GM12878 (cell line): ENCODE measurements around the gene GLS.

Source experiments
- BMI1 ChIP-seq: fragments of 450-650 bp; IDR thresholded peaks from 2 replicates; pipeline ENCODE4 v1.6.1; 2016; ENCODE audit warnings: mild to moderate bottlenecking, moderate library complexity, borderline replicate concordance
- EED ChIP-seq: sonication (generic); IDR thresholded peaks from 2 replicates; pipeline ENCODE4 v1.6.1; 2016; ENCODE audit warnings: antibody characterized with exemption, low read depth
- EP300 ChIP-seq, 2 experiments: fragments of 150-350 bp in 1 of 2; IDR thresholded peaks; 2 replicates each; pipeline ENCODE4 v1.6.1; 2011 to 2012; ENCODE audit warnings: low read depth in 2 of 2, low read length in 2 of 2, borderline replicate concordance in 1 of 2, improper control_type of control experiment in 1 of 2, inconsistent platforms in 1 of 2; ENCODE audit not compliant: control insufficient read depth in 1 of 2
- MTA2 ChIP-seq: fragments of 450-650 bp; IDR thresholded peaks from 2 replicates; pipeline ENCODE4 v1.6.1; 2016; ENCODE audit warnings: low read depth, mild to moderate bottlenecking, moderate library complexity
- POLR2AphosphoS5 ChIP-seq: IDR thresholded peaks from 2 replicates; pipeline ENCODE4 v1.6.1; 2011; ENCODE audit warnings: mild to moderate bottlenecking, low read length, inconsistent platforms
- RAD51 ChIP-seq: fragments of 450-650 bp; IDR thresholded peaks from 2 replicates; pipeline ENCODE4 v1.6.1; 2016; ENCODE audit warnings: moderate library complexity, mild to moderate bottlenecking, inconsistent platforms
- TF ChIP-seq, protein P1 (sequence below), 3 experiments: IDR thresholded peaks in 2 of 3; conservative IDR thresholded peaks in 1 of 3; 2 replicates each; pipeline ENCODE4 v1.5.1; 2011; ENCODE audit warnings: low read depth in 3 of 3, low read length in 3 of 3, mild to moderate bottlenecking in 3 of 3, control low read depth in 2 of 3, moderate library complexity in 2 of 3, inconsistent platforms in 1 of 3, mixed read lengths in 1 of 3; ENCODE audit not compliant: control insufficient read depth in 2 of 3, insufficient read depth in 1 of 3; ENCODE audit errors: extremely low read depth in 1 of 3
- TF ChIP-seq, protein P2 (sequence below): IDR thresholded peaks from 2 replicates; pipeline ENCODE4 v1.6.1; 2012; ENCODE audit warnings: low read depth, low read length, improper control_type of control experiment
- TF ChIP-seq, protein P3 (sequence below): IDR thresholded peaks from 2 replicates; pipeline ENCODE4 v1.6.1; 2012; ENCODE audit warnings: low read depth, low read length, improper control_type of control experiment
- TF ChIP-seq, protein P4 (sequence below): fragments of 450-650 bp; conservative IDR thresholded peaks from 2 replicates; pipeline ENCODE4 v1.6.1; 2017; ENCODE audit warnings: mild to moderate bottlenecking, moderate library complexity

DNA sequence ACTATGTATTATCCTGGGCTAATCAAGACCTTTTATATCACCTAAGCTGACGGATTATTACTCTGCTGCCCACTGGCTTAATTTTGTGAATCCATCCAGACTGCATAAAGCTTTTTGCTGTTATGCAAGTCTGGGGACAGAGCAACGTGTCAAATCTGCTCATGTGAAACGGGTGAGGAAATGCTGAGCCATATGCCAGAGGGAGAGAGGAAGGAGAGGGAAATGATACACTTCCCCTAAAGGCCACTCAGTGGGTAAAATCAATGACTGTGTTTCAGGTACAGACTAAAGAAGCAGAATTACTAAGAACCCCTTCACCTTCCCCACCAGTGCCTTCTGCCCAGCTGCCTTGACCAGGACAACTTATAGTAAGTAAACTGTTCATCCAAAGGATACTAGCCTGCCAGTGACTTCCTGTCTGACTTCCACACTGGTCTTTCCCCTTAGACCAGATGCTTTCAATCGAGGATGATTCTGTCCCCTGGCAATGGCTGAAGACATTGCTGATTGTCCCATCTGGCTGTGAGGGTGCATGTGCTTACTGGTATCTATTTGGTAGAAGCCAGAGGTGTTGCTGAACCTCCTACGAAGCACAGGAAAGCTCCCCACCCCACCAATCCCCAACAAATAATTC lies 90.4 kb downstream of the GLS start:
- TF ChIP-seq, protein P1, sequence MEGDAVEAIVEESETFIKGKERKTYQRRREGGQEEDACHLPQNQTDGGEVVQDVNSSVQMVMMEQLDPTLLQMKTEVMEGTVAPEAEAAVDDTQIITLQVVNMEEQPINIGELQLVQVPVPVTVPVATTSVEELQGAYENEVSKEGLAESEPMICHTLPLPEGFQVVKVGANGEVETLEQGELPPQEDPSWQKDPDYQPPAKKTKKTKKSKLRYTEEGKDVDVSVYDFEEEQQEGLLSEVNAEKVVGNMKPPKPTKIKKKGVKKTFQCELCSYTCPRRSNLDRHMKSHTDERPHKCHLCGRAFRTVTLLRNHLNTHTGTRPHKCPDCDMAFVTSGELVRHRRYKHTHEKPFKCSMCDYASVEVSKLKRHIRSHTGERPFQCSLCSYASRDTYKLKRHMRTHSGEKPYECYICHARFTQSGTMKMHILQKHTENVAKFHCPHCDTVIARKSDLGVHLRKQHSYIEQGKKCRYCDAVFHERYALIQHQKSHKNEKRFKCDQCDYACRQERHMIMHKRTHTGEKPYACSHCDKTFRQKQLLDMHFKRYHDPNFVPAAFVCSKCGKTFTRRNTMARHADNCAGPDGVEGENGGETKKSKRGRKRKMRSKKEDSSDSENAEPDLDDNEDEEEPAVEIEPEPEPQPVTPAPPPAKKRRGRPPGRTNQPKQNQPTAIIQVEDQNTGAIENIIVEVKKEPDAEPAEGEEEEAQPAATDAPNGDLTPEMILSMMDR (IDR thresholded peaks at IDR 0.05 in 2 of 3, conservative IDR thresholded peaks at IDR 0.05 in 1 of 3; ENCODE audit: control insufficient read depth in 2 of 3, extremely low read depth in 1 of 3, insufficient read depth in 1 of 3, low read depth in 3 of 3, low read length in 3 of 3), result no peak
- TF ChIP-seq, protein P2, sequence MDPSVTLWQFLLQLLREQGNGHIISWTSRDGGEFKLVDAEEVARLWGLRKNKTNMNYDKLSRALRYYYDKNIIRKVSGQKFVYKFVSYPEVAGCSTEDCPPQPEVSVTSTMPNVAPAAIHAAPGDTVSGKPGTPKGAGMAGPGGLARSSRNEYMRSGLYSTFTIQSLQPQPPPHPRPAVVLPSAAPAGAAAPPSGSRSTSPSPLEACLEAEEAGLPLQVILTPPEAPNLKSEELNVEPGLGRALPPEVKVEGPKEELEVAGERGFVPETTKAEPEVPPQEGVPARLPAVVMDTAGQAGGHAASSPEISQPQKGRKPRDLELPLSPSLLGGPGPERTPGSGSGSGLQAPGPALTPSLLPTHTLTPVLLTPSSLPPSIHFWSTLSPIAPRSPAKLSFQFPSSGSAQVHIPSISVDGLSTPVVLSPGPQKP, result no peak
- TF ChIP-seq BMI1 (no peak), EED (no peak), RAD51 (no peak), MTA2 (no peak), EP300 (IDR thresholded peaks at IDR 0.05; ENCODE audit: borderline replicate concordance in 1 of 2, control insufficient read depth in 1 of 2, low read depth in 2 of 2, low read length in 2 of 2) (no peak), POLR2AphosphoS5 (peak; percentile 85)
- TF ChIP-seq, protein P3, sequence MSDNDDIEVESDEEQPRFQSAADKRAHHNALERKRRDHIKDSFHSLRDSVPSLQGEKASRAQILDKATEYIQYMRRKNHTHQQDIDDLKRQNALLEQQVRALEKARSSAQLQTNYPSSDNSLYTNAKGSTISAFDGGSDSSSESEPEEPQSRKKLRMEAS, result no peak
- TF ChIP-seq, protein P4, sequence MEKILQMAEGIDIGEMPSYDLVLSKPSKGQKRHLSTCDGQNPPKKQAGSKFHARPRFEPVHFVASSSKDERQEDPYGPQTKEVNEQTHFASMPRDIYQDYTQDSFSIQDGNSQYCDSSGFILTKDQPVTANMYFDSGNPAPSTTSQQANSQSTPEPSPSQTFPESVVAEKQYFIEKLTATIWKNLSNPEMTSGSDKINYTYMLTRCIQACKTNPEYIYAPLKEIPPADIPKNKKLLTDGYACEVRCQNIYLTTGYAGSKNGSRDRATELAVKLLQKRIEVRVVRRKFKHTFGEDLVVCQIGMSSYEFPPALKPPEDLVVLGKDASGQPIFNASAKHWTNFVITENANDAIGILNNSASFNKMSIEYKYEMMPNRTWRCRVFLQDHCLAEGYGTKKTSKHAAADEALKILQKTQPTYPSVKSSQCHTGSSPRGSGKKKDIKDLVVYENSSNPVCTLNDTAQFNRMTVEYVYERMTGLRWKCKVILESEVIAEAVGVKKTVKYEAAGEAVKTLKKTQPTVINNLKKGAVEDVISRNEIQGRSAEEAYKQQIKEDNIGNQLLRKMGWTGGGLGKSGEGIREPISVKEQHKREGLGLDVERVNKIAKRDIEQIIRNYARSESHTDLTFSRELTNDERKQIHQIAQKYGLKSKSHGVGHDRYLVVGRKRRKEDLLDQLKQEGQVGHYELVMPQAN, result no peak
